Germinal center (tissue), 1 donor: ENCODE results near the gene CES5A.
"Not testable (repeated sequence)": the region's sequence is repeated elsewhere in the genome, so short reads cannot be mapped to it uniquely, and the experiment has no call there.

Experiments used
- DNase-seq: peaks from one replicate; pipeline ENCODE4 v3.0.0; 2012; ENCODE audit warnings: mixed read lengths, low spot score

CES5A gene, protein sequence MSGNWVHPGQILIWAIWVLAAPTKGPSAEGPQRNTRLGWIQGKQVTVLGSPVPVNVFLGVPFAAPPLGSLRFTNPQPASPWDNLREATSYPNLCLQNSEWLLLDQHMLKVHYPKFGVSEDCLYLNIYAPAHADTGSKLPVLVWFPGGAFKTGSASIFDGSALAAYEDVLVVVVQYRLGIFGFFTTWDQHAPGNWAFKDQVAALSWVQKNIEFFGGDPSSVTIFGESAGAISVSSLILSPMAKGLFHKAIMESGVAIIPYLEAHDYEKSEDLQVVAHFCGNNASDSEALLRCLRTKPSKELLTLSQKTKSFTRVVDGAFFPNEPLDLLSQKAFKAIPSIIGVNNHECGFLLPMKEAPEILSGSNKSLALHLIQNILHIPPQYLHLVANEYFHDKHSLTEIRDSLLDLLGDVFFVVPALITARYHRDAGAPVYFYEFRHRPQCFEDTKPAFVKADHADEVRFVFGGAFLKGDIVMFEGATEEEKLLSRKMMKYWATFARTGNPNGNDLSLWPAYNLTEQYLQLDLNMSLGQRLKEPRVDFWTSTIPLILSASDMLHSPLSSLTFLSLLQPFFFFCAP

DNA sequence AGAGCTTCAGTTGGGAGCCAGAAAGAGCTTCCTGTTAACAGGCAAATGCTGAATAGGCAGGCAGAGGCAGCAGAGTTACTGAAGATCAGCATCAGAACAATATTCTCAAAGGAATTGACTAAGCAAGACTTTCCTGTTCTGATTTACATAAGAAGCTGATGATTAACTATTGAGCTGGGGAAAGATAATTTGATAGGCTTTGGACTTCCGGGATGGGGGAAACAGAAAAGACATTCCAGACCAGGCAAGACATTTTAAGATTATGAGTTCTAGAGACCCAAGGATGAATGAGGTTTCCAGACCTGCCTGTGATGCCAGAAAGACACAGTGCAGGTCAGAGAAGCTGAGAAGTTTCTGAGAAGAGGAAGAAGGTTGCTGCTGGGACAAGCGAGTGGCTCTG is at the start of gene CES5A:
Gene CES5A (minus strand): TSS at position 101 of the 400 bp plus-strand sequence. CDS start 152 bp downstream, outside the sequence.
- DNase-seq: no peak

DNA sequence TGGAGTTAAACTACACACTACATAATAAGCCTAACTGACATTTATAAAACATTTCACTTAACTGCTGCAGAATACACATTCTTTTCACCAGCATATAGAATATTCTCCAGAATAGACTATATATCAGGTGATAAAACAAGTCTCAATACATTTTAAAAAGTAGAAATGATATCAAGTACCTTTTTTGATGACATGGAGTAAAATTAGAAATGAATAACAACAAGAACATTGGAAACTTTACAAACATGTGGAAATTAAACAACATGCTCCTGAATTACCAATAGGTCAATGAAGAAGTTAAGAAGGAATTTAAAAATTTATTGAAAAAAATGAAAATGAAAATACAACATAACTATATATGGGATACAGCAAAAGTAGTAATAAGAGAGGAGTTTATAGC is 47.5 kb upstream of the CES5A start:
- DNase-seq: no peak

DNA sequence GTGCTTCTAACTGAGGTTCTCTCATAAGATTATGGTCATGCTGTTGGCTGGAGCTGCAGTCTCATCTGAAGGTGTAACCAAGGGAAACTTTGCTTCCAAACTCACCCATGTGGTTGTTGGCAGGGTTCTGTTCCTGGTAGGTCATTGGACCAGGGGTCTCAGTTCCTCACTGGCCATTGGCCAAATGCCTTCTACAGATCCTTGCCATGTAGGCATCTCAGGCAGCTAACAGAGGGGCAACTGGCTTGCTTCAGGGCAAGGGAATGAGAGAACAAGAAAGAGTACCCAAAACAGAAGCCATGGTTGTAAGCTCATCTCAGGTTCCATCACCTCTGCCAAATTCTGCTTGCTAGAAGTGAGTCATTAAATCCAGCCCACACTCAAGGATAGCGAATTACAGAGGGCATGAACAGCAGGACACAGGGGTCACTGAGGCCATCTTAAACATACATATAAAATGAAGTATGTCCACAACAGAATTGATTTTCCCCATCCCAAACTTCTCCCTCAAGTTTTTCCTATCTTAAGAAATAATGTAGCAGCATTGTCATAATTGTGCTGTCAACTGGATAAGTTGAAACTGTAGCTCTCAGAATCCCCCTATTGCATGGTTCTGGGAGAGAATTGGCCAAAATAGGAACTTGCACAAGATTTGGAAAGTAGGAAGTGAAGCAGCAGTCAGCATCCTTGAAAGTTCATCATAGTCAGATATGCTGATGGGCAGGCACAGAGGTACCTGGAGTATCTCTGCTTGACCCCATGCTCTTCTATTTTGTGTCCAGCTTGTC is 42.4 kb upstream of the CES5A start:
- DNase-seq: no peak

DNA sequence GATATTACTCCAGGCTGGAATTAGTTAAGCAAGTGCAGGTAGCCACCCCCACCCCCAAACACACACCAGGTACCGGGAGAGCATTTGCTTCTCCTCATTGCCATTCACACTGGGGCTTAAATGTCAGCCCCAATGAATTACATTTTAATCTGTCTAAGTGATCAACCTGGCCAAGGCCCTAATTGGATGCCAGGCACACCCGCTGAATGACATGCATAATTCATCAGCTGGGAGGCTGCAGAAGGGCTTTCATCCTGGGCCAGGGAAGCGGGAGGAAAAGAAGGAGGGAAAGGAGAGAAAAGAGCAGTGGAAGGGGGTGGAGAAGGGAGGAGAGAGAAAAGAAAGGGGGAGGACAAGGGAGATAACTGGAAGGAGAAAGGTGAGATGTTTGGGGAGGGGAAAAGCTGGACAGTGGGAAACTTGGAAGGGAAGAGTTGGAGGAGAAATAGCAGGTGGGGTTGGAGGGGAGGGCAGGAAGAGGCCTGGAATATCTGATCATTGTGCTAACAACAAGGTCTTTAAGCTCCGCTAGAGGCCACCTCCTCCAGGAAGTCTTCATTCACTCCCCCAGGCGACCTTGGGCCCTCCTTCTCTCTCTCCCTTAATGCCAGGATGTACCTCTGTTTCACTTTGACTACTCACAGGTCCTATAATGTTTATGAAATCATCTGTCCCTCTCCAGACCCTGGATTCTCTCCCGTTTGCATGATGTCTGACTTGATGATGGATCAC is 40.1 kb upstream of the CES5A start:
- no peak for DNase-seq

DNA sequence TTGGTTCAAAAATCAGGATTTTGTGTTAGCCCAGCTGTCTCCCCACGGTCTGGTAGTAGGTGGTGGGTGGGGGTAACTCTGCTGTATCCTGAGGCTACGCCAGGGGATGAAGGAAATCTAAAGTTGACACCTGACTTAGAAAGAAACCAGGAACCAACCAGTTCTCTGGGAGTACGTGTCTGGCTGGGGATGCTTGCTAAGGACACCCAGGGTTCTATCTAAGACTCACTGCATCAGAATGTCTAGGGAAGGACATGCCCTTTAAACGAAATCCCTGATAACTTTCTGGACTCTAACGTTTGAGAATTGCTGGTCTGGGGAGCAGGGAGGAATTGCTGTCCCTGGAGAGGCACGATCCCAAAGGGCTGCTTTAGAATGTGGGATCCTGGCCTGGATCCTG is 39.2 kb upstream of the CES5A start:
- no peak for DNase-seq

DNA sequence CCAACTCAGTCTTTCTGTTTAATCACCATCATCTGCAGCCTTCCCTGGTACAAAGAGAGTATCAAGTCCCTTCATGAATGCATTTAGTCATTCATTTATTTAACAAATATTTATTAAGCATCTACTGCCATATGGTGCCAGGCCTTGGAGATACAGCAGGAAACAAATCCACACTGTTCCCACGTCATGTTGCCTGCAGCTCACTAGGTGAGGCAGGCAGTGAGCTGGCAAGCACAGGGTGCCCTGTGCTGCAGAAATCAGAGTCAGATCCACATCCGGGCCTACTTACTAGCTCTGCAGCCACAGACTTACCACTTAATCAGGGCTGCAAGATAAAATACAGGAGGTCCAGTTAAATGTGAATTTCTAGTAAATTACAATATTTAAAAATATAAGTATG is 38.5 kb upstream of the CES5A start:
- DNase-seq: no peak

DNA sequence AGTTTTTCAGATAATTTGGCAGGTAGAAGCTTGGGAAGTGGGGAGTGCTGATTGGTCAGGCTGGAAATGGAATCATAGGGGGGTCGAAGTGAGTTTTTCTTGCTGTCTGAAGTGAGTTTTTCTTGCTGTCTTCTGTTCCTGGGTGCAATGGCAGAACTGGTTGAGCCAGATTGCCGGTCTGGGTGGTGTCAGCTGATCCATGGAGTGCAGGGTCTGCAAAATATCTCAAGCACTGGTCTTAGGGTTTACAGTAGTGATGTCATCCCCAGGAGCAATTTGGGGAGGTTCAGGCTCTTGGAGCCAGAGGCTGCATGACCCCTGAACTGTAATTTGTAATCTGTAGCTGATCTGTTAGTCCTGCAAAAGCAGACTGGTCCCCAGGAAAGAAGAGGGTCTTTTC is 37.9 kb upstream of the CES5A start:
- not testable (repeated sequence) for DNase-seq

DNA sequence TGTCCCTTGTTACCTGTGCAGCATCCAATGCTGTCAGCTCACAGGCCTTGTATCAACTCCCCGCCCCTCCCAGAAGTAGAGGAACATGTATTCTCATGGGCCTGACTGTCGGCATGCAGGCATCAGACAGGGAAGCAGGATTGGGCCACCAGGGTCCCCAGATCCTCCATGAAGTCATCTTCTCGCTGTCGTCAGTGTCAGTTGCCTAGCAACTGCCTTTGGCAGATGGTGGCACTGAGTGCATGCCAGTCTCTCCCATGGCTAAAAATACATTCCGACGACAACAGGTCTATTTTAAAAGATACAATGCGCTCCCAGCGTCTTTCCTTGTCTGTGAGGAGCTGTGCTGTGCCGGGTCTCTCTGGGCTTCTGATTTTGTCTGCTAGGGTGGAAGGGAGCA is 36.8 kb upstream of the CES5A start:
- DNase-seq: no peak

DNA sequence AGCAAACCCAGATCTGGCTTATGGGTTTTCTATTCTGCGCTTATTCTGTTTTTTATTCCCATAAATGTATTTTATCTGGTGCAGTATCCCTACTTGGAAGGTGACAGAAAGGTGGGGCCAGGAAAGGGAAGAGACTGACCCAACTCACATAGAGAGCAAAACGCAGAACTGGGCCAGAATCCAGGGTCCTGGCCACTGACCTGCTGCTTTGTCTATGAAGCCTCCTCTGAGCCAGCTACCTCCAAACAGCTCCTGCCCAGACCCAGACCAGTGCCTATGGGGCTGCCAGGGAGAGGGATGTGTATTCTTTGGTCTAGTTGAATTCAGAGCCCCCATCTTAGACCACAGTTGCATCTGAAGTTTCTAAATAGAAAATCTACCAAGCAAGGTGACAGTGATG is 36.4 kb upstream of the CES5A start:
- DNase-seq: no peak

DNA sequence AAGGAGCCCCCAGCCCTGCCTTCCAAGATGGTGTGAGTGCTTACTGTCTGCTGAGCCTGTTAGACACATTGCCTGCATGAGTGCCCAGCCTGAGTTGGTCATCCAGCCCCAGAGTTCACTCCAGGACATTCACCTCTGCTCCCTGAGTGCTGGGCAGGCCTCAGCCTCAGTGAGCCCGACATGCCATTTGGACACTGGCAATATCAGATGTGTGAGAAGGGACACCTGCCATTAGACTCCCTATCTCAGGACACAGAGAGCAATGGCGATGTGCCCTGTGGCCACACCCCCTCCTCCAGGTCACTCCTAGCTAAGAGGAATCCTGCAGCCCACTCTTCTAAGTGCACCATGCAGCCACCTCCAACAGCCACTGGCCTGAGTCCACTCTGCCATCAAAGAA is 34.7 kb upstream of the CES5A start:
- DNase-seq: no peak

DNA sequence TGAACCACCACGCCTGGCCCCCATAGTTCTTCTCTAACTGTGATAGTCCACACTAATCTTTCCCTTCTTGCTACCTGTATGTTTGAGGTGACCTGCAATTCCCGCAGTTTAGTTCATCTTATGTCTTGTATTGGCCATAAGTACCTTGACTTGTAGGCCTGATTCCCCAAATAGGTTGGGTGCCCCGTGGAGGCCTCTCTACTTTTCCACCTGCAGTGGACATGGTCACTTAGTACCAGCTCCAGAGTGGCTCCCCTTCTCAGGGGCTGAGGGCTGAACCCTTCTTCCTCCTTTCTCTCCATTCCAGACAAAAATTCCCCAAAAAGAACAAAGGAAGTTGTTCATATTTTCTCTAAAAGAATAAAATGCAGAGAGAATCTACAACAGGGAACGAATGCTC is 33.5 kb upstream of the CES5A start:
- no peak for DNase-seq

DNA sequence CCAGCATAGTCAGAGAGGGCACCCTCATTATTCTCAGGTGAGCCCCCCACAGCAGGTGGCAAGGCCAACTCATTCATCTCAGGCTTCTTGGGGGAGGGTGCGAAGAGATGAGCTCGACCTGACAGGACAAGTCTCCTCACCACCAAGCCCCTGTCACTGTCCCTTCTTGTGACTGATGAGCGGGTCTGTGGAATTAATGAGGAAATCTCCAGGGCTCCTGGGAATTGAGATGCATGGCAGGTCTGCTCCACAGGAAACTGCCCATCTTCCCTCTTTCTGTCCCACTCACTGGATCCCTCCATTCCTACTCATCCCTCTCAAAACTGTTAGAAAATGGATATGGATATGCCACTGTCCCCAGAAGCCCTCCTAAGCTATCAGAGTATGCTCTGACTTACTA is 32.5 kb upstream of the CES5A start:
- DNase-seq: no peak

DNA sequence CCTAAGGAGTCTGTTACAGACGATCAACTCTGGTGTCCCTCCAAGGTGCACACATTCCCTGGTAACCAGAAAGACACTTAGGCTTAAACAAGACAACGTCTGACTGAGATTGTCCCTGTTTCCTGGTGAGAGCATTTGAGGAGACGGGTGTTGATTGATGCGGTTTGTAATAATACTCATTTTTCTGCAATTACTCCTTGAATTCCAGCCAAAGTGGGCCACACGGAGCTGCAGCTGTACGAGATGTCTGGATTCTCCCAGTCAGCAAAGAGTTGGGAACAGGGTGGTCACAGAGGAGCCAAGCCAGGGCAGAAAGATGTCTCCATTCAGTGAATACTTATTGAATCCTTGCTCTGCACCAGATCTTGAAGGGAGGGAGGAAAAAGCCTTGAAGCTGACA is 30.9 kb upstream of the CES5A start:
- DNase-seq: no peak

DNA sequence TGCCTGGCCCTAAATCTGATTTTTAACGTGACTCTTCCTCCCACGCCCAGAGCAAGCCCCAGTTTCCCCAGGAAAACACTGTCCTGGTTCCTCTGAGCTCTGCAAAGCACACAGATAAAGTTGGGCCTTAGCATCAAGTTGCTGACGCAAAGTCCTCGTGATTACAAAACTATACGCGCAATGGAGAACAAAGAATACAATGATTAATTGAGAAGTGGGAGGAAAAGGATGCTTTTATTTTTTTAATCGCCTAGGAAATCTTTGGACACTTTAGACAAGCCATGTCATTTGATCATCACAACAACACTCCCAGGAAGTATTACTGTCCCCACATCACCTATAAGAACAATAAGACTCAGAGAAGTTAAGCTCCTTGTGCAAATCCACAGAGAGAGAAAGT is 30.5 kb upstream of the CES5A start:
- DNase-seq: no peak

DNA sequence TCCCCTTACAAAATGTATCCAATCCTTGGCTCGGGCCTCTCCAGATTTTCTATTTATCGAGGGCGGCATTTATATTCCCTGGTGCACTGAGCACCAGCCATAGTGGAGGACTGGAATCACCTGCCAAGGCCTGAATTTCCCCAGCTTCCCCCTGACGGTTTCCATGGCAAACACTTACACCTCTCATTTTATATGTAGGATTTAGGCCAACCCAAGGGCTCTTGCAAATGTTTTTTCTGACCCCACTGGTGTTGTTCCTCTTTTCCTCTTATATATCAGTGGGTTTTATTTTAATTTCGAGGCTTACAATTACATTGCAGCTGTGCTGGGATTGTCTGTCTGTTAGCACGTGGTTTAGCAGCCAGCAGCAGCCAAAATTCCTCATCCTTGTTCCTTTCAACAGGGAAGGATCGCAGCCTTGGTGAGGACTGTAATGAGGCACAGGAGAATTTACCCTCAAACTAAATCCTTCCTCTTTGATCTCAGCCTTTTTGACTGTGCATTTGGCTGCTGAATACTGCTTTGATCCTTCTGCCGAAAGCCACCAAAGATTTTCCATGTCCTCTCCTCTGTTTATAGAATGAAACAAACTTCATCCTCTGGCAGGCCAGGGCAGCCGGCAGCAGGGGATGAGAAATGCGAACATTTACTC is 26.5 kb upstream of the CES5A start:
- DNase-seq: no peak

DNA sequence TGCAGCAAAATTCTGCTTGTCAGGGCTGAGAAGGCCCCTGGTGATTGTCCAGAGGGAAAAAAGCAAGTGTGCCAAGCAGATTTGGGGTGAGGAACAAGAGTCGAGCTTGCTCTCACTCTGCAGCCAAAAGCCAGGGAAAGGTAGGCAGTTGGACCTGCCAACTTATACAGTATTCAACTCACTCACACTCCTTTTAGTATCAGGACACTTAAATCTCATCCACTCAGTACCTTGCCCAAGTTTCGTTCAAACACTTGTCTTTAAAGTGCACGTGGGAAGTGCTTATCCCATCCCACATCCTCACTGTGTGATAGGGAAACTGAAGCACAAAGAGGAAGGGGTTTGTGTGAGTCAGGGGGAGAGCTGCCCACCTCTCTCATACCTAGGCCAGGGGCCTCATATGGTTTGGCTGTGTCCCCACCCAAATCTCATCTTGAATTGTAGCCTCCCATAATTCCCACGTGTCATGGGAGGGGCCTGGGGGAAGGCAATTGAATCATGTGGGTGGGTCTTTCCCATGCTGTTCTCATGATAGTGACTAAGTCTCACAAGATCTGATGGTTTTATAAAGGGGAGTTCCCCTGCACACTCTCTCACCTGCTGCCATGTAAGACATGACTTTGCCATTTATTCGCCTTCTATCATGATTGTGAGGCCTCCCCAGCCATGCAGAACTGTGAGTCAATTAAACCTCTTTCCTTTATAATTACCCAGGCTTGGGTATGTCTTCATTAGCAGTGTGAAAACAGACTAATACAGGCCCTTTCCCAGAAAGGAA is 25.6 kb upstream of the CES5A start:
- no peak for DNase-seq

DNA sequence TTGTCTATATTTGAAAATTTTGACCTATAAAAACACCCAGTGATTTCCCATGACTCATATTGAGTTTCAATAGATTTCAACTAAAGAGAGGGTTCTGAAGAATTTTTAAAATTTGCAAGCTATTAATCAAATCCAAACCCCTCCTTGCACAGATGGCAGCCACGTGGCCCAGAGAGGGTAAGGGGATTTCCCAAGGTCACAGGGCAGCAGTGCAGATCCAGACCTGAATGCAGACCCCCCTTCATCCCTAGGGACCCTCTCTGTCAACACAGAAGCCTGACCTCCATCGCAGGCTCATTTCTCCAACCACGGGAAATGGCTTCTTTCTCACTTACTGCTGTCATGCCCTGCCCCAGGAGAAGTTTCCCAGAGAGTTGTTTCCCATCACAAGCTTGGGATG is 24.7 kb upstream of the CES5A start:
- no peak for DNase-seq

DNA sequence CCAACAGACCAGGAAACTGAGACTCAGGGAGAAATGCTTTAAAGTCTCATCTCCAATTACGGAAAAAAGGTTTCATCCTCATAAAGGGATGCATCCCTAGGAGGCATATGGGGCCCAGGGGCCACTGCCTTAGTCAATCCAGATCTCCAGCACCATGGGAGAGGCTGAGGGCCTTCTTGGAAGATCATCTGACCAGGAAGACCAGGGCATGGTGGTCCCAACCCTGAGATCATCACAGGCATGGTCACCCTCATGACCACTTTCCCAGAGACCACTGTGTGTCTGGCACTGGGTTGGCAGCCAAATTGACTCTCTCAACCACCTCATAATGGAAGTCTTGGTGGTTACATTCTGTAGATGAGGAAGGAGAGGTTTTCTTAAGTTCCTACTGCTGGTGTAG is 23.4 kb upstream of the CES5A start:
- no peak for DNase-seq

DNA sequence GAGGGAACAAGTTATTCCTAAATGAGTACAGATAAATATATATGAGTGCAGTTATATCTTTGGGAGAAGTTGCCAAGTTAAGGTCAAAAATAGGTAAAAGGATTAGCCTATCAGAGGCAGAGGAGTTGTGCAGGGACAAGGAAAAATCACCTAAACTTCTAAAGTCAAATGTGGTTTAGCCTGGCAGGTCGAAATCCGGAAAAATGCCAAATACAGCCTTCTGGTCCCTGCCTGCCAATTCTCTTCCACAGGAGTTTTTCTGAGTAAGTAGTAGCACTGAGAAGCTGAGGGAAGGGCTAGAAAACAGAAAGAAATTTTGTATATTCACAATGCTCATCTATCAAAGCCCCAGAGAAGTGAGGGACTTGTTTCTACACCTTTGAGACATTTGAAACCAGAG is 17.6 kb upstream of the CES5A start:
- no peak for DNase-seq

DNA sequence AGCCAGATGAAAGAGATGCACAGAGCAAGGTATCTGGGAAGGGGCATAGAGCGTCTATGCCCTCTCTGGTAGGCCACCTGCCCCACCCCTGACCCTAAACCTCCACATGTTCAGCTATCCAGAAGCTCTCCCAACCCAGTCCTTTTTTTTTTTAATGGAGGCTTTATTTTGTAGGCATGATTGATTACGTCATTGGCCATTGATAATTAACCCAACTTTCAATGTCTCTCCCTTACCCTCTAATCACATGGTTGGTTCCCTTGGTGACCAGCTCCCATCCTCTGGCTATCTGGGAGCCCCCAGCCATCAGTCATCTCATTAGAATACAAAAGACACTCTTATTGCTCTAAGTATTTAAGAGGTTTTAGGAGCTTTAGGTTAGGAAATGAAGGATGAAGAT is 14.3 kb upstream of the CES5A start:
- DNase-seq: no peak

DNA sequence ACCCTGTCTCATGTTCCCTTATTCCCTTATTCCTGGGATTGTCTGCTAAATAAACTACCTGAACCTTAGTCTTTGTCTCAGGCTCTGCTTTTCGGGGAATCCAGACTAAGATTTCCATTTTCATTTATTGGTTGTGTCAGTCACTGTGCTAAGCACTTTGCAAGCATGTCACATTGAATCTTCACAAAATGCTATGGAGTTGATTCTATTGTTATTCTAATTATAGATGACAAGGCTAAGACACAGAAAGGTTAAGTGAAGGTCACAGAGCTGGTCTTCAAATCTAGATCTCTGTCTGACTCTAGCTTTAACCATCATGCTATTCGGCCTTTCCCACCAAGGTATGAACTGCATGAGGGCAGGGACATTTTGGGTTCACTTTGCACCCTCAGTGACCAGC is 13.4 kb upstream of the CES5A start:
- DNase-seq: no peak
